ENCODE data around the gene MTCP1. TPM values are rescaled to one million over a fixed set of nuclear protein-coding genes. Genes with fewer than 3 reads are reported as not detected.

MTCP1 gene
- total and polyA plus RNA-seq, 10 of the 15 experiments (the other 5 are each of a cell fraction or from before 2014, with no cell fraction given) = 16.6 to 74.0 (median 30.9) TPM

DNA sequence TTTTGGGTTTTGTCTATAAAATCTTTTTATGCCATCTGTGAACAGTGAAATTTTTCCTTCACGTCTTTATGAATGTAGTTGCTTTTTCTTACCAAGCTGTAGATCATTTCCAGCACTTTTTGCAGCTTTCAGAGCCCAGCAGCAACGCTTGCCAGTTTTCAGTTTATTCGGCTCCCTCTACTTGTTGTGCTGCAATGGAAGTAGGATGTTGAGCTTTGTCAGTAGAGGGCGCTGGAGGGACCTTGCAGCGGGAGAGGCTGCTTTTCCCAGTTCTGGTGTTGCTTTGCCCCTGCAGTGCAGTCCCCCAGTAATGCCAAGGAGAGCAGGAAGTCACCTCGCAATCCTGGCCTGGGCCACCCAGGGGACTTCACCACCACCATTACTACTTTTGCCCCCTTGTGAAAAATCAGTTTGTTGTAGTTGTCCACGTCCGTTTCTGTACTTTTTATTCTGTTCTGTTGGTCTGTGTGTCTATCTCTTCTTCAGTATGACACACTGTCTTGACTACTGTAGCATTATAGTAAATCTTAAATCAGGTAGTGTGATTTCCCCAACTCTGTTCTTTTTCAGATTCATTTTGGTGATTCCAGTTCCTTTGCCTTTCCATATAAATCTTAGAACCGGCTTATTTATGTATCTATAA, 21.8 kb downstream of the MTCP1 start:
- Histone ChIP-seq H3K4me1 (ENCODE audit: control insufficient read depth, insufficient read depth, low read length) (no peaks in the 10 kb centered on the region), H3K4me2 (ENCODE audit: control insufficient read depth, insufficient read depth) (no peak overlapping the region), H3K9ac (ENCODE audit: control insufficient read depth, insufficient read depth, low read length) (no peak overlapping the region), H3K27me3 (replicated peaks in 1 of 2; ENCODE audit: control insufficient read depth in 2 of 2, insufficient read depth in 2 of 2, low read length in 1 of 2) (no peaks in the 10 kb centered on the region), H3K79me2 (ENCODE audit: control insufficient read depth, insufficient read depth, low read length) (no peaks in the 10 kb centered on the region), H3K9me3 (replicated peaks; ENCODE audit: control insufficient read depth, insufficient read depth, low read length) (no peaks in the 10 kb centered on the region), H2AFZ (ENCODE audit: control insufficient read depth, low read depth, low read length) (no peak overlapping the region), H3K36me3 (ENCODE audit: control insufficient read depth in 2 of 2, insufficient read depth in 2 of 2, low read length in 1 of 2) (no peaks in the 10 kb centered on the region), H3K4me3 (no peak overlapping the region), H4K20me1 (ENCODE audit: control insufficient read depth, insufficient read depth) (no peaks in the 10 kb centered on the region), H3K27ac (ENCODE audit: control insufficient read depth, insufficient read depth) (no peak overlapping the region)
- BruUV-seq (replicated peaks) = no TSS peak
- WGBS (ENCODE audit: insufficient coverage, insufficient replicate concordance, low lambda C conversion rate, missing lambda C conversion rate) = 37% methylated on average over 9 of the region's 9 CpGs
- intact Hi-C loops (cut with micrococcal nuclease; ENCODE audit: unreplicated experiment) (no loop called here), in situ Hi-C loops (cut with MboI) (no loop called here)
- DNase-seq (ENCODE audit: low read depth, low spot score) = no peak
- RAD21 ChIA-PET (ENCODE audit: unreplicated experiment) = interaction anchor here (1.2 kb wide), 1 partner anchor 69 kb away, joined by 4 read pairs; no protein-coding TSS in a partner anchor
- CTCF ChIA-PET = interaction anchor here (0.9 to 1.7 kb wide), 15 partner anchors 8 to 131 kb away, joined by 3 to 10 read pairs (median 4); no protein-coding TSS in a partner anchor
- SMC1A ChIA-PET (ENCODE audit: uncharacterized antibody, unreplicated experiment) = interaction anchor here (0.7 to 1.0 kb wide), 4 partner anchors 15 to 65 kb away, joined by 3 read pairs; no protein-coding TSS in a partner anchor
- no peak for FAIRE-seq
- TF ChIP-seq RAD51 (IDR thresholded peaks at IDR 0.05) (no peak), RAD21 (IDR thresholded peaks at IDR 0.05; ENCODE audit: insufficient read depth, low read depth, low read length) (0 out of 2 replicates have a peak, but pooled peaks have one; percentile 18), YY1 (IDR thresholded peaks at IDR 0.05; ENCODE audit: low read depth, low read length) (peak; percentile 48; the same call in 1 of the 2 replicates), CTCF (IDR thresholded peaks at IDR 0.05 in 2 of 3, conservative IDR thresholded peaks at IDR 0.05 in 1 of 3; ENCODE audit: control insufficient read depth in 2 of 3, extremely low read depth in 1 of 3, insufficient read depth in 1 of 3, low read depth in 3 of 3, low read length in 3 of 3) (peak; percentile 51 to 67 (median 63))
- peak; percentile 79 for ATAC-seq
- POLR2A ChIA-PET = no interaction called here

Data from GM12878 (cell line).